Stomach (tissue), 4 donors: ENCODE results near the gene METRNL.

Experiments used
- EP300 ChIP-seq: sonication (generic); formaldehyde crosslinking; IDR thresholded peaks from one replicate; pipeline ENCODE4 v1.6.1; 2017; ENCODE audit warnings: antibody characterized with exemption
- POLR2A ChIP-seq, 4 donors: fragments of 450-650 bp; IDR thresholded peaks; one replicate each; pipeline ENCODE4 v1.6.1; 2016; ENCODE audit warnings: antibody characterized with exemption in 4 of 4, control low read depth in 2 of 4, mild to moderate bottlenecking in 1 of 4, moderate library complexity in 1 of 4
- TF ChIP-seq, protein P1 (sequence below), 7 experiments: fragments of 450-650 bp in 4 of 7; fragments of 200-600 bp in 3 of 7; sonication (generic) in 3 of 7; IDR thresholded peaks; one replicate each; pipeline ENCODE4 v1.5.1; 2016 to 2019; ENCODE audit warnings: antibody characterized with exemption in 7 of 7, control low read depth in 2 of 7, mild to moderate bottlenecking in 1 of 7

- TF ChIP-seq, protein P1, sequence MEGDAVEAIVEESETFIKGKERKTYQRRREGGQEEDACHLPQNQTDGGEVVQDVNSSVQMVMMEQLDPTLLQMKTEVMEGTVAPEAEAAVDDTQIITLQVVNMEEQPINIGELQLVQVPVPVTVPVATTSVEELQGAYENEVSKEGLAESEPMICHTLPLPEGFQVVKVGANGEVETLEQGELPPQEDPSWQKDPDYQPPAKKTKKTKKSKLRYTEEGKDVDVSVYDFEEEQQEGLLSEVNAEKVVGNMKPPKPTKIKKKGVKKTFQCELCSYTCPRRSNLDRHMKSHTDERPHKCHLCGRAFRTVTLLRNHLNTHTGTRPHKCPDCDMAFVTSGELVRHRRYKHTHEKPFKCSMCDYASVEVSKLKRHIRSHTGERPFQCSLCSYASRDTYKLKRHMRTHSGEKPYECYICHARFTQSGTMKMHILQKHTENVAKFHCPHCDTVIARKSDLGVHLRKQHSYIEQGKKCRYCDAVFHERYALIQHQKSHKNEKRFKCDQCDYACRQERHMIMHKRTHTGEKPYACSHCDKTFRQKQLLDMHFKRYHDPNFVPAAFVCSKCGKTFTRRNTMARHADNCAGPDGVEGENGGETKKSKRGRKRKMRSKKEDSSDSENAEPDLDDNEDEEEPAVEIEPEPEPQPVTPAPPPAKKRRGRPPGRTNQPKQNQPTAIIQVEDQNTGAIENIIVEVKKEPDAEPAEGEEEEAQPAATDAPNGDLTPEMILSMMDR (IDR thresholded peaks at IDR 0.05), result no peak
- TF ChIP-seq EP300, result no peak
- TF ChIP-seq POLR2A (IDR thresholded peaks at IDR 0.05), result no peak
These were observed 34.4 kb downstream of the METRNL start for GRCh38 chr17:83113792-83114191.
